CD14-positive monocyte (primary cell): ENCODE data around the gene PLCH1. TPM values are rescaled to one million over a fixed set of nuclear protein-coding genes. Genes with fewer than 3 reads are reported as not detected.

Source experiments
- DNase-seq, 3 donors: peaks; one replicate each; pipeline ENCODE4 v3.0.0-alpha.2; 2011 to 2022
- H2AFZ ChIP-seq: 2 replicates; pipeline ENCODE4 v1.6.0; 2012; ENCODE audit warnings: mild to moderate bottlenecking, low read depth, low read length, inconsistent platforms; ENCODE audit not compliant: insufficient read depth, poor library complexity, severe bottlenecking
- H3K27ac ChIP-seq, 2 donors: 1 replicate in 1 of 2; 2 replicates in 1 of 2; pipeline ENCODE4 v1.5.1; 2012 to 2013; ENCODE audit warnings: low read length in 2 of 2, control low read depth in 1 of 2, inconsistent platforms in 1 of 2, low read depth in 1 of 2, mild to moderate bottlenecking in 1 of 2
- H3K27me3 ChIP-seq, 2 donors: one replicate each; pipeline versions ENCODE4 v1.6.0 to v1.6.1; 2011 to 2013; ENCODE audit warnings: low read length in 2 of 2; ENCODE audit not compliant: control insufficient read depth in 2 of 2, insufficient read depth in 2 of 2
- H3K36me3 ChIP-seq, 2 donors: replicated peaks in 1 of 2; 1 replicate in 1 of 2; 2 replicates in 1 of 2; pipeline versions ENCODE4 v1.5.1 to v1.6.1; 2012 to 2013; ENCODE audit warnings: low read length in 2 of 2, control low read depth in 1 of 2, inconsistent platforms in 1 of 2, mild to moderate bottlenecking in 1 of 2; ENCODE audit not compliant: insufficient read depth in 2 of 2, control insufficient read depth in 1 of 2
- H3K4me1 ChIP-seq, 2 donors: 1 replicate in 1 of 2; 2 replicates in 1 of 2; pipeline versions ENCODE4 v1.5.1 to v1.6.1; 2012 to 2013; ENCODE audit warnings: low read length in 2 of 2, control low read depth in 1 of 2, inconsistent platforms in 1 of 2, mild to moderate bottlenecking in 1 of 2, moderate library complexity in 1 of 2; ENCODE audit not compliant: insufficient read depth in 2 of 2, control insufficient read depth in 1 of 2
- H3K4me2 ChIP-seq: replicated peaks from 2 replicates; pipeline ENCODE3; 2012; ENCODE audit warnings: low read length, moderate library complexity, mild to moderate bottlenecking; ENCODE audit not compliant: poor library complexity, severe bottlenecking; ENCODE audit errors: extremely low read depth
- H3K4me3 ChIP-seq, 3 experiments: fragments of 200-600 bp in 1 of 3; sonication (generic) in 1 of 3; replicated peaks in 1 of 3; 1 replicate in 2 of 3; 2 replicates in 1 of 3; pipeline ENCODE4 v1.5.1; 2011 to 2013; ENCODE audit warnings: low read length in 3 of 3, mild to moderate bottlenecking in 3 of 3, control low read depth in 2 of 3, low read depth in 2 of 3, inconsistent platforms in 1 of 3, moderate library complexity in 1 of 3
- H3K79me2 ChIP-seq: 2 replicates; pipeline ENCODE4 v1.6.0; 2012; ENCODE audit warnings: mild to moderate bottlenecking, control low read depth, inconsistent platforms, low read length, moderate library complexity; ENCODE audit not compliant: insufficient read depth
- H3K9ac ChIP-seq: 2 replicates; pipeline ENCODE4 v1.6.0; 2017; ENCODE audit warnings: low read length, mild to moderate bottlenecking; ENCODE audit not compliant: insufficient read depth, poor library complexity, severe bottlenecking
- H3K9me3 ChIP-seq, 2 donors: replicated peaks in 1 of 2; 1 replicate in 1 of 2; 2 replicates in 1 of 2; pipeline versions ENCODE4 v1.5.1 to v1.6.1; 2012 to 2013; ENCODE audit warnings: low read length in 2 of 2, control low read depth in 1 of 2; ENCODE audit not compliant: control insufficient read depth in 1 of 2, insufficient read depth in 1 of 2
- H4K20me1 ChIP-seq: 2 replicates; pipeline ENCODE4 v1.6.0; 2012; ENCODE audit warnings: mild to moderate bottlenecking, low read length, control low read depth, moderate library complexity; ENCODE audit not compliant: insufficient read depth
- H3K27ac Mint-ChIP-seq, 7 donors: one replicate each; pipeline ENCODE4 v1.8.0; 2020; ENCODE audit warnings: mild to moderate bottlenecking in 7 of 7, mixed read lengths in 7 of 7, moderate library complexity in 6 of 7, inconsistent platforms in 2 of 7
- H3K27me3 Mint-ChIP-seq, 3 donors: one replicate each; pipeline ENCODE4 v1.8.0; 2021 to 2022; ENCODE audit warnings: low read depth in 3 of 3, mild to moderate bottlenecking in 3 of 3, mixed read lengths in 3 of 3, moderate library complexity in 3 of 3, inconsistent platforms in 1 of 3
- H3K36me3 Mint-ChIP-seq, 2 donors: one replicate each; pipeline ENCODE4 v1.8.0; 2020; ENCODE audit warnings: mixed read lengths in 2 of 2, inconsistent platforms in 1 of 2, mild to moderate bottlenecking in 1 of 2
- H3K4me1 Mint-ChIP-seq: one replicate; pipeline ENCODE4 v1.8.0; 2020; ENCODE audit warnings: mild to moderate bottlenecking, mixed read lengths
- H3K4me3 Mint-ChIP-seq, 2 donors: one replicate each; pipeline ENCODE4 v1.8.0; 2020; ENCODE audit warnings: mild to moderate bottlenecking in 2 of 2, mixed read lengths in 2 of 2, moderate library complexity in 1 of 2
- H3K9me3 Mint-ChIP-seq, 7 donors: one replicate each; pipeline ENCODE4 v1.8.0; 2020 to 2022; ENCODE audit warnings: mixed read lengths in 7 of 7, mild to moderate bottlenecking in 6 of 7, moderate library complexity in 6 of 7, inconsistent platforms in 2 of 7
- WGBS: methylation state at CpG from one replicate; pipeline ENCODE4 v1.1.5; 2013; ENCODE audit warnings: missing lambda C conversion rate; ENCODE audit not compliant: insufficient coverage; 5-methylcytosine and 5-hydroxymethylcytosine counted together
- intact Hi-C, 2 donors: fragments of 100-400 bp; cut with micrococcal nuclease; formaldehyde crosslinking; loops; one replicate each; pipeline versions ENCODE4 v1.15.0 to v1.15.1; 2023
- polyA plus RNA-seq, 3 donors: library from polyadenylated mRNA; depleted of rRNA in 1 of 3; unstranded in 2 of 3; stranded (reverse) in 1 of 3; fragments of 300-500 nt in 2 of 3; fragments of >200 nt in 1 of 3; fragmentation: Illumina TruSeq in 2 of 3; gene quantifications; 1 replicate in 2 of 3; 2 replicates in 1 of 3; pipeline ENCODE4 v1.2.3, GENCODE V29; 2012 to 2021
- TF ChIP-seq, protein P1 (sequence below): fragments of 200-600 bp; IDR thresholded peaks from one replicate; pipeline ENCODE4 v1.8.0; 2022; ENCODE audit warnings: antibody characterized with exemption, mild to moderate bottlenecking

The PLCH1 gene
- polyA plus RNA-seq, 3 donors, result not detected

DNA sequence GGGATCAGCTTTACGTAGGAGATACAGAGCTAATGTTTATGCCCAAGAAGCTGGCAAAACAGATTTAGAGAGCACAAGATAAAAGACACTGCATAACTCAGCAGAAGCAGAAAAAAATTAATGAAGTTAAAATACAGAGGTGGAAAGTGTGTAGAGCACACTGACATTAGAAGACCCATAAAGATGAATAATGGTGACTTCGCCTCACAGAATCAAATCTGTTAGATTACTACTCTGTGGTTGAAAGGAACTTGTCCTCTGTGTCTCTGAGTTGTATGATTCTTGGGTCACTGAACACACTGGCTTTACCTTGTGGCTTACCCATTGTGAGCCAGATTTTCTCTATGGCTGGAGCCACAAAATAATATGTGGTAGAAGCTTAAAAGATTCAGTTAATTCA lies 224.4 kb downstream of the PLCH1 start:
- TF ChIP-seq, protein P1, sequence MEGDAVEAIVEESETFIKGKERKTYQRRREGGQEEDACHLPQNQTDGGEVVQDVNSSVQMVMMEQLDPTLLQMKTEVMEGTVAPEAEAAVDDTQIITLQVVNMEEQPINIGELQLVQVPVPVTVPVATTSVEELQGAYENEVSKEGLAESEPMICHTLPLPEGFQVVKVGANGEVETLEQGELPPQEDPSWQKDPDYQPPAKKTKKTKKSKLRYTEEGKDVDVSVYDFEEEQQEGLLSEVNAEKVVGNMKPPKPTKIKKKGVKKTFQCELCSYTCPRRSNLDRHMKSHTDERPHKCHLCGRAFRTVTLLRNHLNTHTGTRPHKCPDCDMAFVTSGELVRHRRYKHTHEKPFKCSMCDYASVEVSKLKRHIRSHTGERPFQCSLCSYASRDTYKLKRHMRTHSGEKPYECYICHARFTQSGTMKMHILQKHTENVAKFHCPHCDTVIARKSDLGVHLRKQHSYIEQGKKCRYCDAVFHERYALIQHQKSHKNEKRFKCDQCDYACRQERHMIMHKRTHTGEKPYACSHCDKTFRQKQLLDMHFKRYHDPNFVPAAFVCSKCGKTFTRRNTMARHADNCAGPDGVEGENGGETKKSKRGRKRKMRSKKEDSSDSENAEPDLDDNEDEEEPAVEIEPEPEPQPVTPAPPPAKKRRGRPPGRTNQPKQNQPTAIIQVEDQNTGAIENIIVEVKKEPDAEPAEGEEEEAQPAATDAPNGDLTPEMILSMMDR, result no peak
- intact Hi-C loops, result no loop called here
- Mint-ChIP-seq H3K9me3 (peaks cover 0 to 6% (median 0%) of the 10 kb centered on the region in 7 donors), H3K4me3 (no peak overlapping the region), H3K36me3 (no peaks in the 10 kb centered on the region), H3K27ac (no peak overlapping the region), H3K4me1 (no peaks in the 10 kb centered on the region), H3K27me3 (peaks cover 0 to 2% (median 0%) of the 10 kb centered on the region in 3 donors)
- H3K9ac ChIP-seq, result no peak overlapping the region
- no peaks in the 10 kb centered on the region for H3K27me3 ChIP-seq
- H3K79me2 ChIP-seq, result no peaks in the 10 kb centered on the region
- no peak for DNase-seq
- no peaks in the 10 kb centered on the region for H3K4me1 ChIP-seq
- no peak overlapping the region for H3K27ac ChIP-seq
- H3K4me3 ChIP-seq, result no peak overlapping the region
- no peaks in the 10 kb centered on the region for H3K36me3 ChIP-seq
- WGBS, result 100% methylated on average over 1 of the region's 2 CpGs
- no peak overlapping the region for H3K4me2 ChIP-seq
- H4K20me1 ChIP-seq, result no peaks in the 10 kb centered on the region
- no peaks in the 10 kb centered on the region for H3K9me3 ChIP-seq
- no peak overlapping the region for H2AFZ ChIP-seq

DNA sequence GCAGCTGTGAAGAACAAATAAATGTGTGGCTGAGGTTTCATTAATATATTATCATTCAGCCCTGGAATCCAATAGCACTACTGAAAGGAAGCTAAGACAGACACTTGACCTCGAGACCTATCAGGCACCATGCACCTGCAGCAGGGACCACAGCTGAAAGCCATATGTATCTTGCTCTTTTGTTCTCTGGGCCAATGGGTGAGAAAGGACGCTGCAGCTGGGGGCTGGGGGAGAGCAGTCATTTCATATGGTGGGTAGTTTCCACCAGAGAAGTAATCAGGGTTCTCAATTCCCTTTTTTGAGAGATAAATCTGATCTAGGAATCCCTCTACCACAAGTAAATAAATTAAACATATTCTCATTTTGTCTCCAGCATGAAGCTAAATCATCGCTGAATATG lies 225.8 kb downstream of the PLCH1 start:
- H3K9me3 ChIP-seq, result no peaks in the 10 kb centered on the region
- H3K9ac ChIP-seq, result no peak overlapping the region
- no peaks in the 10 kb centered on the region for H3K36me3 ChIP-seq
- WGBS, result 93% methylated on average over 2 of the region's 3 CpGs
- no peaks in the 10 kb centered on the region for H4K20me1 ChIP-seq
- H3K9me3 Mint-ChIP-seq, result peaks cover 0 to 7% (median 0%) of the 10 kb centered on the region in 7 donors
- H3K4me3 Mint-ChIP-seq, result no peak overlapping the region
- H3K4me1 ChIP-seq, result no peaks in the 10 kb centered on the region
- H3K27me3 ChIP-seq, result no peaks in the 10 kb centered on the region
- H3K36me3 Mint-ChIP-seq, result no peaks in the 10 kb centered on the region
- intact Hi-C loops, result no loop called here
- no peak overlapping the region for H3K4me2 ChIP-seq
- TF ChIP-seq, protein P1, result no peak
- no peak overlapping the region for H3K4me3 ChIP-seq
- H3K27ac Mint-ChIP-seq, result no peak overlapping the region
- no peak overlapping the region for H2AFZ ChIP-seq
- no peaks in the 10 kb centered on the region for H3K79me2 ChIP-seq
- H3K27me3 Mint-ChIP-seq, result peaks cover 0 to 2% (median 0%) of the 10 kb centered on the region in 3 donors
- no peak for DNase-seq
- H3K4me1 Mint-ChIP-seq, result no peaks in the 10 kb centered on the region
- H3K27ac ChIP-seq, result no peak overlapping the region
